ENCODE results near the gene NR2F2.

DNA sequence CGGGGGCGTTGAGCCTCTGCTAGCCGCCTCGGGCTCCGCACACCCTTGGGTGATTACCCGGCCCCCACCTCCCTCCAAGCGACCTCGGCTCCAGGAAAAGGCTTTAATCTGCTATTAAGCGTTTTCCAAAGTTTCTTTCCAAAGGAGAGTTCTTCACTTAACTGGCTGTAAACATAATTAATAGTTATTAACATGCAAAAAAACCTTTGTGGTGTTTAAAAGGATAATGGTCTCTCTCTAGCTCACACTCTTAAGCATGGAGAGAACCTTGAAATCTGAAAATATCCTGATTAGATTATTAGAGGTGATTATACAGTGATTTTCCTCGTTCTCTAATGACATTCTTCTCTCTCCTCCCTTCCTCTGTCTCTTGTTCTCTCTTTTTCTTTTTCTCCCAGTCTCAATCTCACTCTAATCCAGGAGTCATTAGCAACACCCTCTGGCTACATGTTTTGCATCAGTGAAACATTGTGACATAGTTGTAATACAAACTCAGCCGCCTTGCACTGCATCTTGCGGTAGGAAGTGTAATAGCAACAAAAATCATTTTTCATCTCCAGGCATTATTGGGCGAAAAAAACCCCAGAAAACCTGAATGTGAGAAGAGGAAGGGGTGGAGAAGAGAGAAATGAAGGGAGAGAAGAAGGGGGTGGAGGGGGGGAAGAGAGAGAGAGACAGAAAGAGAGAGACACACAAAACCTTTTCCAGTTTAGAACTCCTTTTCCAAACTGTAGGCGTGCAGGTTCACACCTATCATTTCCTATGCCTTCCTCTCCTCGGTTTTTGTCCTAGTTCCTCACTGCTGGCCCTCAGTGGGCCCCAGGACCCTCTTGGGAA lies 24.4 kb downstream of the NR2F2 start:
- TF ChIP-seq POLR2A (IDR thresholded peaks at IDR 0.05): peak in 1 of 2 donors; percentile 35
- TF ChIP-seq, protein P1, sequence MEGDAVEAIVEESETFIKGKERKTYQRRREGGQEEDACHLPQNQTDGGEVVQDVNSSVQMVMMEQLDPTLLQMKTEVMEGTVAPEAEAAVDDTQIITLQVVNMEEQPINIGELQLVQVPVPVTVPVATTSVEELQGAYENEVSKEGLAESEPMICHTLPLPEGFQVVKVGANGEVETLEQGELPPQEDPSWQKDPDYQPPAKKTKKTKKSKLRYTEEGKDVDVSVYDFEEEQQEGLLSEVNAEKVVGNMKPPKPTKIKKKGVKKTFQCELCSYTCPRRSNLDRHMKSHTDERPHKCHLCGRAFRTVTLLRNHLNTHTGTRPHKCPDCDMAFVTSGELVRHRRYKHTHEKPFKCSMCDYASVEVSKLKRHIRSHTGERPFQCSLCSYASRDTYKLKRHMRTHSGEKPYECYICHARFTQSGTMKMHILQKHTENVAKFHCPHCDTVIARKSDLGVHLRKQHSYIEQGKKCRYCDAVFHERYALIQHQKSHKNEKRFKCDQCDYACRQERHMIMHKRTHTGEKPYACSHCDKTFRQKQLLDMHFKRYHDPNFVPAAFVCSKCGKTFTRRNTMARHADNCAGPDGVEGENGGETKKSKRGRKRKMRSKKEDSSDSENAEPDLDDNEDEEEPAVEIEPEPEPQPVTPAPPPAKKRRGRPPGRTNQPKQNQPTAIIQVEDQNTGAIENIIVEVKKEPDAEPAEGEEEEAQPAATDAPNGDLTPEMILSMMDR (IDR thresholded peaks at IDR 0.05): peak in 2 of 6 experiments; percentile 11 to 17
